Mucosa of stomach (tissue), 1 donor: ENCODE results near the gene BOLA3.

Source experiments
- H3K27me3 ChIP-seq: one replicate; pipeline ENCODE4 v1.7.0; 2013; ENCODE audit warnings: mild to moderate bottlenecking, low read length; ENCODE audit not compliant: control insufficient read depth, insufficient read depth
- H3K36me3 ChIP-seq: one replicate; pipeline ENCODE4 v1.7.0; 2013; ENCODE audit warnings: low read length; ENCODE audit not compliant: control insufficient read depth, insufficient read depth
- H3K4me1 ChIP-seq: one replicate; pipeline ENCODE4 v1.7.0; 2013; ENCODE audit warnings: mild to moderate bottlenecking, low read length; ENCODE audit not compliant: control insufficient read depth, insufficient read depth
- H3K4me3 ChIP-seq: one replicate; pipeline ENCODE4 v1.7.0; 2013; ENCODE audit warnings: low read length
- H3K9ac ChIP-seq: one replicate; pipeline ENCODE4 v1.7.0; 2013; ENCODE audit warnings: mild to moderate bottlenecking, low read length, moderate library complexity
- H3K9me3 ChIP-seq: one replicate; pipeline ENCODE4 v1.7.0; 2013; ENCODE audit warnings: mild to moderate bottlenecking, low read length, moderate library complexity; ENCODE audit not compliant: control insufficient read depth
- donor health status: Pancreatic carcinoma.

BOLA3 gene

DNA sequence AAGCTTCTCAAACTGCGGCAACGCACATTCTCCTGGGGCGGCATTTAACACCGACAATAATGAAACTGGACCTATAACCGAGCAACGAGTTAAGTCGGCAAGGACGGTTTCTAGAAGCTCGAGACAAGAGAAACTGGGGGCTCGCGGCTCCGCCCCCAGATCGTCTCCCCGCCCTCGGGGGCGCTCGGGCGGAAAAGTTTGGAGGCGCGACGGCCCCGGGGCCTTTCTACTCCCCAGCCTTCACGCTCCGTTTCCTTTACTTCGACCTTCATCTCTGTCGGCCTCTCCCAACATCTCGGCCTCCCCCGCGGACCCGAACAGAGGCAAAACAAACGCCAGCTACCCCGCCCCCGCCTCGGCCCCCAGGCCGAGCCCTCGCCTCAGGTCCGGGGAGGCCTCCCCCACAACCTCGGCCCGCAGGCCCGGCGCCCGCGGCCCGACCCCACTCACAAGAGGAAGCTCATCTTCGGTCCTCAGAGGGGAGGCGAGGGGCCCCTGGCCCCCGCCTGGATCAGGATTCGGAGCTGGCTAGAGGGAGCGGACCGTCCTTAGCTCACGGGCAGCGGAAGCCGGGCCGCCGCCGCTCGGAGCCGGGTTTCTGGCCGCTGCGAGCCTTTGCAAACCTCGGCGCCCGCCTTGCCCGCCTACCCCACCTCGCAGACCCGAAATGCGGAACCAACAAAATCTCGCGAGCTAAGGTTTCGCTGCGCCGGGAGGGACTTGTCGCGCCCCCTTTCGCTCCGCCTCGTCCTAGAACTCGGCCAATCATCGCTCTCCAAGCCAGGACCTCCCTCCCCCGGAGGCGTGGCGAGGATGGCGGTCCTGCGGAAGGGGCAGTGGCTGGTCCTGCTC, 30.7 kb upstream of the BOLA3 start, which contains the start of gene MOB1A:
TSS of gene MOB1A (minus strand) at position 669 of the 852 bp plus-strand sequence. CDS start at position 464, 205 bp downstream.
- no peaks in the 10 kb centered on the region for H3K9me3 ChIP-seq

DNA sequence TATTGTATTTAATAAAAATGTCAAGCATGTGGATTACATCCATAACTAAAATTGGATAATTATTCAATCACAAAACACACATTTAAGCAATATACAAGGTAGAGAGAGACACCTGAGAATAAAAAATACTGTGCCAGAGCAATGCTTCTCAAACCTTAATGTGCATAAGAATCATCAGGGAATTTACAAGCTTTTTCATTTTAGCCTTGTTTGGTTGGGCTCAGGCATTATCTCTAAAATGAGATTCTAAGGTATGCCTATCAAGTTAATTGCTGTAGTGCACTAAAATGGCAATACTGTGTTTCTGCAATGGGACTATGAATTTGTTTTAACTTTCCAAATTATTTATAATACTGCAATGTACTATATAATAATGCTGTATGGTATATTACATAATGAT, 30.0 kb upstream of the BOLA3 start:
- H3K36me3 ChIP-seq: no peaks in the 10 kb centered on the region
- no peaks in the 10 kb centered on the region for H3K9me3 ChIP-seq
- H3K4me3 ChIP-seq: peak overlapping the region; percentile 80
- H3K9ac ChIP-seq: peak overlapping the region; percentile 99
- no peaks in the 10 kb centered on the region for H3K27me3 ChIP-seq
- peaks cover 4% of the 10 kb centered on the region for H3K4me1 ChIP-seq

More for the DNA sequence above, 30.7 kb upstream of the BOLA3 start, which contains the start of gene MOB1A:
- peaks cover 4% of the 10 kb centered on the region for H3K4me1 ChIP-seq
- no peaks in the 10 kb centered on the region for H3K36me3 ChIP-seq
- H3K4me3 ChIP-seq: peak within 1 kb of the TSS; percentile 80
- H3K9ac ChIP-seq: peak within 1 kb of the TSS; percentile 99
- no peaks in the 10 kb centered on the region for H3K27me3 ChIP-seq

DNA sequence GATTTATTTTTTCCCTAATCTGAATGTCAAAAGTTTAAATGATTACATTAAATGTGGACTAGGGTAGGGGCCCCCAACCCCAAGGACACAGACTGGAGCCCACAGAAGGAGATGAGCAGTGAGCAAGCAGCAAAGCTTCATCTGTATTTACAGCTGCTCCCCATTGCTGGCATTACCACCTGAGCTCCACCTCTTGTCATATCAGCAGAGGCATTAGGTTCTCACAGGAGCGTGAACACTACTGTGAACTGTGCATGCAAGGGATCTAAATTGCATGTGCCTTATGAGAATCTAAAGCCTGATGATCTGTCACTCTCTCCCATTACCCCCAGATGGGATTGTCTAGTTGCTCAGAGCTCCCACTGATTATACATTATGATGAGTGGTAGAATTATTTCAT, 27.2 kb upstream of the BOLA3 start:
- H3K4me1 ChIP-seq: peaks cover 4% of the 10 kb centered on the region
- no peaks in the 10 kb centered on the region for H3K9me3 ChIP-seq
- no peak overlapping the region for H3K4me3 ChIP-seq
- H3K9ac ChIP-seq: no peak overlapping the region
- H3K27me3 ChIP-seq: no peaks in the 10 kb centered on the region
- no peaks in the 10 kb centered on the region for H3K36me3 ChIP-seq

DNA sequence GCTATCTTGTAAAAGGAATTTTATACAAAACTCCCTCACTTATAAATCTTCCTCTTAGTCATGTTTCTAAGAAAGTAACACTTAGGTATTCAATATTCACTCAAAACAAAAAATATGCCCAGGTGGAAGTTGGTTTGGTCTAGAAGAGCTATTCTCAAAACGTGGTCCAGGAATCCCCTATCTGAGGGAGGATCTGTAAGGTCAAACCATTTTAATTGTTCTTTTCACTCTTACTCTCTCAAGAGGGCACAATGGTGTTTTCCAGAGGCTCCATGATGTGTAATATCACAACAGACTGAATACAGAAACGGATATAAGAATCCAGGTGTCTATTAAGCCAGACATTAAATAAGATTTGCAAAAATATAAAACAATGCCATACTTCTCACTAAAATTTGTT, 21.0 kb upstream of the BOLA3 start:
- no peaks in the 10 kb centered on the region for H3K36me3 ChIP-seq

DNA sequence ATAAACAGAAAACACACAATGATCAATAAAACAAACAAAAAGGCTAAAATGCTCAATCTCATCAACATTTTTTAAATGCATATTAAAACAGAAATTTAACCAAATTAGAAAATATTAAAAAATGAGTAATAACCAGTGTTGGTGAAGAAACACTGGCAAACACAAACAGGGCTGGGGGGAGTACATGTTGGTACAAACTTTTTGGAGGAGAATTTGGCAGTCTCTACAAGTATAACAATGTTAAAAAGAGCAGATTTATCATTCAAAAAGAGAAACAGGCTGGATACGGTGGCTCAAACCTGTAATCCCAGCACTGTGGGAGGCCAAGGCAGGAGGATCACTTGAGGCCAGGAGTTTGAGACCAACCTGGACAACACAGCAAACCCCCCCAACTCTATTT, 17.0 kb upstream of the BOLA3 start:
- no peak overlapping the region for H3K4me3 ChIP-seq
- no peaks in the 10 kb centered on the region for H3K9me3 ChIP-seq
- no peak overlapping the region for H3K9ac ChIP-seq
- H3K36me3 ChIP-seq: no peaks in the 10 kb centered on the region
- H3K27me3 ChIP-seq: no peaks in the 10 kb centered on the region
- H3K4me1 ChIP-seq: no peaks in the 10 kb centered on the region

More for the DNA sequence above, 21.0 kb upstream of the BOLA3 start:
- no peak overlapping the region for H3K4me3 ChIP-seq
- H3K27me3 ChIP-seq: no peaks in the 10 kb centered on the region
- H3K9ac ChIP-seq: no peak overlapping the region
- no peaks in the 10 kb centered on the region for H3K9me3 ChIP-seq
- no peaks in the 10 kb centered on the region for H3K4me1 ChIP-seq

DNA sequence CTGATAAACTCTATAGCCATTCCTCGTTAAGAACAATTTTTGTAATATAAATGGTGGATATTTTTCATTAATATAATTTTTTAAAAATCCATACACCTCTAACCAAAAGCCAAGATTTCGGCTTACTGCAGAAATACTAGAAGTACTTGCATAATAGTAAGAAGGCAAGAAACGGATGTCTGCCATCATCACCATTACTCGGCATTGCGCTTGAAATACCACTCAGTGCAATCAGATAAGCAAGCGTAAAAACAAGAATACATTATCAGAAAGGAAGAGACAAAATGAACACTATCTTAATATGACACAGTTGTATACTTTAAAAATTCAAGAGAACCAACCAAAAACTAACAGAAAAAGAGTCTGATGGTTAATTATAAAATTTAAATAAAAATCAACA, 15.2 kb upstream of the BOLA3 start:
- Histone ChIP-seq H3K27me3 (no peaks in the 10 kb centered on the region), H3K4me3 (no peak overlapping the region), H3K9me3 (no peaks in the 10 kb centered on the region), H3K36me3 (no peaks in the 10 kb centered on the region), H3K9ac (no peak overlapping the region), H3K4me1 (no peaks in the 10 kb centered on the region)

DNA sequence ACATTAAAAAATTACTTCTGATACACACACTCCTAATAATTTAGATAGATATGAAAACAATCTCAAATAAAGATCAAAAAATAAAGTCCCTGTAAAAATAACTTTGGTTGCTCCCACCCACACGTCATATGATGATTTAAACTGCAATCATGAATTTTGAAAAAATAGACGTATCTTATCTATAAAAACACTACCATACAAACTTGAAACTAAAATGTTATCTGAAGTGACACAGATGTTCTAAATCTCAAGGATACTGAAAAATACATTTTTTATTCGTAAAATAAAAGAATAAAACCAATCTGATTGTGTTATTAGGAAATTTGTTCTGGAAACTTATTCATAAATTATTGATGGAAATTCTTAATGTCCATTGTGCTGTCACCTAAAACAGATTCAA, 8.1 kb upstream of the BOLA3 start:
- no peaks in the 10 kb centered on the region for H3K9me3 ChIP-seq
- H3K36me3 ChIP-seq: no peaks in the 10 kb centered on the region
- no peak overlapping the region for H3K9ac ChIP-seq
- H3K4me3 ChIP-seq: no peak overlapping the region
- no peaks in the 10 kb centered on the region for H3K27me3 ChIP-seq
- no peaks in the 10 kb centered on the region for H3K4me1 ChIP-seq

DNA sequence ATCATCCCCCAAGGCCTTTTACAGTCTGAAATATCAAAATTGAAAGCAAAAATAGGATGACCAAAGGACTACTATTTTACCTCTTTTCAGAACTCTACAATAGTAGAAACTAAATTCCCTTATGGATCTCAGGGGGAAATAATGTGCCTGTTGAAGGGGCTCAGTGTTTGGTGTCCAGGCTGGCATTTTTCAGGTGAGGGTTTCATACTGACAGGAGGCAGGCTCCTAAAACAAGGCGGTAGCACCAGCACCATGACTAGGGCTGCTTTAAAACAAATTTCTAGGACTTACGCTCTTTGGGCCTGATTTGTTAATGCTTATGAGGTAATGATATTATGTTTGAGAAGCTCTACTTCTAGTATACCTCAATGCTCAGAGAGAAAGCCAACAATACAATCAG, 5.2 kb upstream of the BOLA3 start:
- Histone ChIP-seq H3K36me3 (no peaks in the 10 kb centered on the region), H3K9ac (no peak overlapping the region), H3K4me3 (no peak overlapping the region), H3K9me3 (no peaks in the 10 kb centered on the region), H3K27me3 (no peaks in the 10 kb centered on the region), H3K4me1 (peaks cover 6% of the 10 kb centered on the region)

DNA sequence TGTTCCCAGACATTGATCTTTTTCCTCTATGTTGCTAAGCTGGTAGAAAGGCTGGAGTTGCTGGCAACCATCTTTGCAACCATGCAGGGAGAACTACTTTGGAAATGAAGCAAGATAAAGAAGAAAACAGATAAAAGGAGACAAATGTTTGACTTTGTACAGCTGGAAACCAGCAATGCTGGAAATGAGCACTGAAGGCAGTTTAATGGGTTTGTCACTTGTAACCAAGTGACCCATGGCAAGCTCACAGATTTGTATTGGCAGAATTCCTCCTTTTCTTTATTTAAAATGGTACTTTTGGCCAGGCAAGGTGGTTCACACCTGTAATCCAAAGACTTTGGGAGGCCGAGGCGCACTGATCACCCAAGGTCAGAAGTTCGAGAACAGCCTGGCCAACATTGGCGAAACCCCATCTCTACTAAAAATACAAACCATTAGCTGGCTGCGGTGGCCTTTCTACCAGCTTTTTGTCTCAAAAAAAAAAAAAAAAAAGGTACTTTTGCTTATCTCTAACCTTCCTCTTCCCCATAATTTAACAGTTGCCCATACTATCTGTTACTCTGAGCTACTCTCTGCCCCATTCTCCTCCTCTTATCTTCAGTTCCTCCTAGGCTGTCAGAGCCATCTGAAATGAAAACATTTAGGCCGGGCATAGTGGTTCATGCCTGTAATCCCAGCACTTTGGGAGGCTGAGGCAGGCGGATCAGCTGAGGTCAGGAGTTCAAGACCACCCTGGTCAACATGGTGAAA, 2.0 kb upstream of the BOLA3 start:
- Histone ChIP-seq H3K9ac (no peak overlapping the region), H3K4me1 (peaks cover 20% of the 10 kb centered on the region), H3K36me3 (no peaks in the 10 kb centered on the region), H3K27me3 (no peaks in the 10 kb centered on the region), H3K9me3 (no peaks in the 10 kb centered on the region), H3K4me3 (no peak overlapping the region)

DNA sequence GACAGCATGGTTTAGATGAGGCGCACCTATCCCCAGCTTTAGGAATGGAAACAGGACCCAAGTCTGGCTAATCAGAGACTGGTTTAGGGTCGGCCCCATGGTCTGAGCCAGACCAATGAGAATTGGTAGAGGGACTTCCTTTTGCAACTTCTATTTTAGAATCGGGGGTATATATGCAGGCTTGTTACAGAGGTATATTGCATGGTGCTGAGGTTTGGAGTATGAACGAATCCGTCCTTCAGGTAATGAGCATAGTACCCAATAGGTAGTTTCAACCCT, 1.5 kb upstream of the BOLA3 start:
- H3K4me1 ChIP-seq: peaks cover 20% of the 10 kb centered on the region
- no peaks in the 10 kb centered on the region for H3K36me3 ChIP-seq
- H3K9ac ChIP-seq: no peak overlapping the region
- H3K4me3 ChIP-seq: no peak overlapping the region
- H3K9me3 ChIP-seq: no peaks in the 10 kb centered on the region
- H3K27me3 ChIP-seq: no peaks in the 10 kb centered on the region

DNA sequence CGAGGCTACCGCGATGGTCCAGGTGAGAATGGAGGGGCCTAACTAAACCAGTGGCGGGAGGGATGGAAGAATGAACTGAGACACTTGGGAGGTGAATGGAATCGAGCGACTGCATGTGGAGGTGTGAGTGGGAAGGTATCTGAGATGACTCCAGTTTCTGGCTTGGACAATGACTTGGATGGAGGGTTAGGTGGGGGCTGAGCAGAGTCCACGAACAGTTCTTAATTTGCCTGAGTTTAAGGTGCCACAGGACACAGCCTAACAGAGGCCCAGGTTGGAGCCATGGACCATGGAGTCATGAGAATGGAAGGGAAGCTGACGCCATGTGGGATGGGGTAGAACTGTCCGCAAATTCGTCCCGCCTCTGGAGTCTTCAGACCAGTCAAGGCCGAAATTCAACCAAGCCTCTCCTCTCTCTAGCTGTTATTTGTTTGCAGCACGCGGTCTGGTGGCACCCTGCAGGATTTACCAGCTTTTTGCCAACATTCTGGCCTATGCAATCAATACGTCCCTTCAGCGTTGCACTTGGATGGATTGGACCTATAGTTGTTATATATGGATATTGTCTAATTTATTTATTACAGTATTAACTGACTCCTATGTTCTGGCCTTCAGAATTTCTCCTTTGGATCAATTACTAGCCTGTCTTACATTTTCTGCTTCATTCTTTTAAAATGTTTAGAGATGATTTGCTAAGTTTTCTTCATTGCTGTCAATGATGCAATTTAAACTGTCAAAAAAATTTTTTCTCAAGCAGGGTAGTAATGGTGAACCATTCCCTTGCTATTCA, 940 bp upstream of the BOLA3 start:
- peak overlapping the region; percentile 16 for H3K4me3 ChIP-seq
- no peaks in the 10 kb centered on the region for H3K27me3 ChIP-seq
- peak overlapping the region; percentile 67 for H3K9ac ChIP-seq
- peaks cover 20% of the 10 kb centered on the region for H3K4me1 ChIP-seq
- H3K36me3 ChIP-seq: no peaks in the 10 kb centered on the region
- H3K9me3 ChIP-seq: no peaks in the 10 kb centered on the region
